GM19452 (cell line): ENCODE results near the gene GFOD2.

Source experiments
- ATAC-seq: cut with Tn5 transposase; IDR thresholded peaks from one replicate; pipeline ENCODE4 v1.9.1; 2021; ENCODE audit not compliant: unreplicated experiment

Gene GFOD2

DNA sequence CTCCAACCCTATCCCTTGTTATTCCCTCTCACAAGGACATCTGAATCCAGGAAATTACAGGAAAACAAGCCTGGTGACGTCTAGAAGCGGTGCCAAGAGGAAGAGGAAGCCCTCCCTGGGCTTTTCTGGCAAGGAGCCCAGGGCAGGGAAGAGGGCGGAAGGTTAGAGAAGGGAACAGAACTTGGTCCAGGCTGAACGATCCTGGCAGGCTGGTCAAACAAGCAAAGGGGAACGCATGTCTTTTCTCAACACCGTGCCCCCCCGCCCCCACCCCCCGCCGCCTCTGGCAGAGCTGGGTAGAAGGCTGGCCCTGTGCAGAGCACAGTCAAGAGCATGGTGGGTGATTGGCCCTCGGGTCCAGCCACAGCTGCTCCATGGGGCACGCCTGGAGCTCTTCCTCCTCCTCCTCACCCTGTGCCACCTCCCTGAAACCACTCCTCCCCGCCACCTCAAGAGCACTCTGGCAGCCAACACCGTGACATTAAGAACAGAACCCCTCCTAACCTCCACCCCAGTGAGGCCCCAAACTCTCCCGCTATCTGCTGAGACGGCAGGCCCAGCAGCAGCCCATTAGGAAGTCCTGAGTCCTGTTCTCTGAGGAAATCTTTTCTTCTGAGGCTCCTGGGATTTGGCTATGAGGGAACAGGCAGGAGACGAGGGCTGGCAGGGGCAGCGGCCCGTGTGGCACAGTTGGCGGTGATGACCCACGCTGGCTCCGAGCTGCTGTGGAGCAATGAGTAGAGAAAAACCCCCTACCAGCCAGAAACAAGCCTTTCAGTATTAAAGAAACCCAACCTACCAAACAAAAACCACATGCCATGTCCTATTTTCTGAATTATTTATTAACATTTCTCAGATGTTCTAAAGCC, 45.2 kb downstream of the GFOD2 start:
- ATAC-seq, result no peak

- ATAC-seq, result no peak
Measured at GRCh38 chr16:67672739-67673662, 46.1 kb downstream of the GFOD2 start.

DNA sequence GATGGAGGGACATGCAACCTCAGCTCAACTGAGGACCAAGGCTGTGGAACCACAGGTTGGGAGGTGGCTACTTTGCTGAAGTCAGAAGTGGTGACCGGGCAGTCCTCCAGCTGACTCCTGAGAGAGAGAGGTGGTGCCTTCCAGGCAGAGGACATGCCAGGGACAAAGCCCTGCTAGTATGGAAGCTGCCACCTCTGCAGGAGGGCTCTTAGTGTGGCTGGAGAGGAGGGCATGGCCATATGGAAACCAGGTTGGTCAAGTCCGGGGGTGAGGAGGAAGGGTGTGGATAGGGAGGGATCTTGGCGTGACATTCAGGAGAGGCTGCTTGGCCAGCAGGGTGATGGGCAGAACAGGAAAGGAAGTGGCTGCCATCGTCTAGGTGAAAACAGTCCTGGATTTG, 46.8 kb downstream of the GFOD2 start:
- ATAC-seq, result no peak

- ATAC-seq, result no peak
Measured at GRCh38 chr16:67669499-67670101, 49.5 kb downstream of the GFOD2 start.

DNA sequence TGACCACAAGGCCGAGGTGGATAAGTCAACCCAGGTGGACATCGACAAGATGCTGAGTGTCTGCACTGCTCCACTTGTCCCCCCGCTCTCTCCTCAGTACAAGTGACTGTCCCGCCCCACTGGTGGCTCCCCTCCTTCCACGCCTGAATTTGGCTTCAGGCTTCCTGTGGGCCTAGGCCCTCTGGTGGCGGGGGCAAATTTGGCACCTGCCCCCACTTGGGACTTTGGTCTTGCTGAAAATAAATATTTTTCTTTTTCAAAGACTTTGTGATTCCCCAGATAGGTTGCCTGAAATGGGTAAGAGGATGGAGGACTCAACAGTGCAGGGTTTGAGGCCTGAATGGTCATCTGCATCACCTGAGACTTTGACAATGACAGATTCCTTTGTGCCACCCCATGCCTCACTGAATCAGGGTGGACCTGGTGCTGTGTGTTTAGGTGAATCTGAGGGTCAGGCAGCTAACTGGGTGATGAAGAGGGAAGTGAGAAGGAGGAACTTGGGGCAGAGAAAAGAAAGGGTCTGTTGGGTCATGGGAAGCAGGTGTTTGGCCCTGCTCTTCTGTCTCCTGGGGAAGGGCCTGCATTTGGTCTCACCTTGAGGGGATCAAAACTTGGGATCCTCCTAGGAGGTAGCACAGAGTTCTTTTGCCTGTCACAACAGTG, 50.5 kb downstream of the GFOD2 start:
- no peak for ATAC-seq

DNA sequence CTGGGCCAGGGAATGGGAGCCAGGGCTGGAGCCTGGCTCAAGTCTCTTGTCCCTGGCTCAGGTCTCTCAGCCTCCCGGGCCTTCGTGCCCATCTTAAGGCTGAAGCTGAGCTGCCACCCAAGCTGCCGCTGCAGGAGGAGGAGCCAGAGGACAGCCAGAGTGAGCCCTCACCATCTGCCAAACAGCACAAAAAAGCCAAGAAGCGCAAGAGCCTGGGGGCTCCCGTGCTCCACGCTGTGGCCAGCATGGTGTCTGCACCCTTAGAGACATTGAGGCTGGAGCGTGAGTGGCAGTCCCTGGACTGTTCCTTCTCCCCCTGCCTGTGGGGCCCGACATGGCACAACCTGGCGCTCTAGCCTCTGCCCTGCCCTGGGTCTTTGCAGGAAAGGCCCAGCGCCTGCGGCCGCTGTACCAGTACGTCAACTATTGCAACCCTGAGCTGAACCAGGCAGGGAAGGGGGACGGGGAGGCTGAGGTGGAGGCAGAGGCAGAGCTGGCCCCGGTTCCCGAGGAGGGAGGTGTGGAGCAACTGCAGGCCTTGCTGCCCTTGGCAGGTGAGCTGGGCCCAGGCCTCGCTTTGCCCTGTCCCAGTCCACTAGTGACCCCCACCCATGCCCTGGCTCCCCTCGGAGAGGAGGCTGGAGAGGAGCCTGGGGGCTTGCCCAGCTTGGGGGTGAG, 51.2 kb downstream of the GFOD2 start:
- peak; percentile 81 for ATAC-seq

DNA sequence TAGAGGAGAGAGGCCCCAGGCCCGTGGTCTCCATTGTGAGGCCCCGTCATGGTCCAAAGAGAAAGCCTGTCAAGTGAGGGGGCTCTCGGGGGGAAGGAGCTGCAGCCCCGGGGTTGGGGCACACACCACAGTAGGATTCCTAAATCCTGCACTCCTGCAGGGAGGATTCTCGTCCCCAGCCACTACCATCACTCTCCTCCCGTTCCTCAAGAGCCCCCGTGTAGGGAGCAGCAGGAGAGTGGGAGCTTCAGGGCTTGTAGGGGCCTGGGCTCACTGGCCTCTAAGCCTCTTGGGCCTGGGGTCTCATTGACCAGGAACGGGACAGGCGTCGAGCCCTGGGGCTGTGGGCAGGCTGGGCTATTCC, 51.7 kb downstream of the GFOD2 start:
- ATAC-seq, result no peak

DNA sequence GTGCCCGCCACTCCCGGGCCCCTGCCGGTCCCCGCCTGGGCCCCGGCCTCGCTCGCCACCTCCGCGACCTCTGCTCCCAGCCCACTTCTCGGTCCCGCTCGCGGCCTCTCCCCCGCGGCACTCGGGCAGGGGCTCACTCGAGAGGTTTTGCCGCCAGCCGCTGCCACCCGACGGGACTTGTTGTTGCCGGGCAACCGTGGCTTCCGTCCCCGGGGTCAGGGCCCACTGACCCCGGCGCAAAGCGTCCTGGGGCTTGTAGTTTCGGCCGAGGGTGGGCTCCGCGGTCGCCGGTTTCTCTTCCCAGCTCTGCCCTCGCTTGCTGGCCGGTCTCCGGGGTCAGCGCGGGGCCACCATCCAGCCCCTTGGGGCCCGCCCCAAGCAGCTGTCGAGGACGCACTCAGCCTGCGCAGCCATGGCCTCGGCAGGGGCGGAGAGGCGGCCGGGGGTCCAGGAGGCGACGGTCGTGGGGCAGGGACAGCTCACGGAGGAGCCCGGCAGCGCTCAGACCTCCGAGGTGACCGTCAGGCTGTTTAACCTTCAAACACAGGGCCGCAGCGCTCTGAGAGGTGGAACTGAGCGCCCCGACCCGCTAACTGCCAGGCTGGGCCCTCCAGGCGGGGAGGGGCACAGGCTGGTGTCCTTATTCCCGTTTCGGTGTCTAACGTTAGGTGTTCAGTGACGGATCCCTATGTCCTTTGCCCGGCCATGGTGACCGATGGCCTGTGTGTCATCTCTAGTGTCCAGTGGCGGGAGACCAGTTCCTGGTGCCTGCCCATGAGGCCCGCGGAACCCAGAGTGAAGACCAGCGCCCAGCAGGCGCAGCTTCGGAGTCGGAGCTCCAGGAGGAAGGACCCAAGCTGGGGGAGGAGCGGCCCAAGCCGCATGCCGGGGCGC, 52.3 kb downstream of the GFOD2 start, which contains the start of the genes C16orf86 and ENKD1:
Gene C16orf86 (plus strand): TSS at position 256 of the 894 bp plus-strand sequence. CDS start 157 bp downstream, at position 413.
Gene ENKD1 (minus strand): TSS at position 192 of the 894 bp plus-strand sequence. CDS start 308 bp downstream, outside the sequence.
- ATAC-seq, result no peak

DNA sequence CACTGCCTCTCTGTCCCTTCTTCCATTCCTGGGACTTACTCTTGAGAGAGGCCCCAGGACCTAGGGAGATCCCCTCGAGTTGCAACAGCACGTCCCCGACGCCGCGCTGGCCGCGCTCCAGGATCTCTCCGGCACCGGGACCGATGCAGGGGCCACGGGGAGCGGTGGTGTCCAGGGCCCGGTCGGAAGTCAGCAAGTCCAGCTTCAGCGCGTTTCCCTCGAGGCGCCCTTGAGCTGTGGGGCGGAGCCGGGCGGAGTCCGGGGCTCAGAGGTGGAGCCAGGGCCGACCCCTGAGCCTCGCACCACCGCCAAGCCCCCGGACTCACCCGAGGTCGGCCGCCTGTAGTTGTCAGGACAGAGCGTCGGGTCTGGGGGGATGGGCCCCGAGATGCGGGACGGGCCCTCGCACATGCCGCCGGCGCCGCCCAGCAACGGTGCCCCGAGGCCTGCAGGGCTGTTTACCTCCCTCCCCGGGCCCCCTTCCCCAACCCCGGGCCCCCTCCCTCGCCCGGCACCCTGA, 53.0 kb downstream of the GFOD2 start:
- ATAC-seq, result no peak

GRCh38 chr16:67665598-67665997, 53.5 kb downstream of the GFOD2 start:
- ATAC-seq, result no peak

DNA sequence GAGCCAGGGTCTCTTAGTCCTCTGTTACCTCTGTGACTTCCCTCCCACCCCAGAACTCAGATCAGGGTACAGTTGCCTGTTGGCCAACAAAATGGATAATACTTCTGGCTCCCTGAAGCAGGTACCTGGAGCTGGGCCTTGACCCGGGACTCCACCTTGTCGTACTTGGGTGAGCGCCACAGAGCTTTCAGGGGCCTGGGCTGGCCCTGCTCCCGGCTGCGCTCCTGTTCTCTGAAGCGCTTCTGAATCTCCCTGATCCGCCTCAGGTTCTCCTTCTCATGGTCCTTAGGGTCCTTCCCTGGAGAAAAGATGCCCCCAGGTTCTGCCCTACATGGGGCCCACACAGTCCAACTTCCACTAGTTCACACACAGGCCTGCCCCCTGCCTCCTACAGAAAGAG, 54.2 kb downstream of the GFOD2 start:
- no peak for ATAC-seq

GRCh38 chr16:67664258-67664657, 54.9 kb downstream of the GFOD2 start:
- no peak for ATAC-seq

DNA sequence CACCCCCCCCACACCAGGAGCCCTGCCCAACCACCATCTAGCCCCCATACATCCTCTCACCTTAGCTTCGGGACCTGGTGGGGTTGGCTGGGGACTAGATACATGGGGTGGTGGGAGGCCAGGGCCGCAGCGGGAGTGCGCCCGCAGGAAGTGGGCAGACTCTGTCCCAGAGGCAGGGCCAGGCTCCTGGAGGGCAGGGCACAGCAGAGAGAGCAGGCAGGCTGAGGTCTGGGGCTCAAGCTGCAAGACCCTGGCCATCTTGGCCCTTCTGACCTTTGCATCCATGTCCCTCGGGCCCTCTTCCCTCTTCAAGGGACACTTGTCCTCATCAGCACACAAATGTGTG, 55.3 kb downstream of the GFOD2 start:
- ATAC-seq, result no peak

DNA sequence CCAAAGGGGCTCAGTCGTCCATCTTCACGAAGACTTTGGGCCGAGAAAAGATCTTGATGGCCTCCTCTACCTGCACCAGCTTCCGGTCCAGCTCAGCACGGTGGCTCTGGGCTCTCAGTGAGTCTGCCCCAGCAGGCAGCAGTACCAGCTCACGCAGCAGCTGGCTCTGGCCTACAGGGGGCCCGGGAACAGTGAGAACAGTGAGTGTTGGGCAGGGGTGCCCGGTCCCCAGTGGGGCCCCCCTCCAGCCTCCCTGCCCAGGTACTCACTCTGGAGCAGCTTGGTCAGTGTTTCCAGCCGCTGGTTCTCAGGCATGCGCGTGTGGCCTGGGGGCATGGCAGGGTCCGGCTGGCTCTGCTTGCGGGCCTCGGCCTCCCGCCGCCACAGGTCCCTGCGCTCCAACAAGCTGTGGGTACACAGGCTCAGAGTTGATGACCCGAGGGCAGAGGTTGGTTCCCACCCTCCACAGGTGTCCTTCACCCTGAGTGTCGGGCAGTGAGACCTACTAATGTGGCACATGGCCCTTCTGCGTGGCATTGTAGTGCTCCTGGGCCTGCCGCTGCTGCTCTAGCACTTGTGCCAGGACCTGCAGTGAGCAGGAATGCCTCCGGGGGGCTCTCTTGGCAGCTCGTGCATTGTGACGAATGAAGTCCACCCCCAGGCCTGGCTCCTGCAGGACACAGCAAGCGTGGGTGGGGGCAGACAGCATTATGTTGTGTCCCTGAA, 55.8 kb downstream of the GFOD2 start:
- no peak for ATAC-seq

GRCh38 chr16:67662653-67663010, 56.5 kb downstream of the GFOD2 start:
- no peak for ATAC-seq

DNA sequence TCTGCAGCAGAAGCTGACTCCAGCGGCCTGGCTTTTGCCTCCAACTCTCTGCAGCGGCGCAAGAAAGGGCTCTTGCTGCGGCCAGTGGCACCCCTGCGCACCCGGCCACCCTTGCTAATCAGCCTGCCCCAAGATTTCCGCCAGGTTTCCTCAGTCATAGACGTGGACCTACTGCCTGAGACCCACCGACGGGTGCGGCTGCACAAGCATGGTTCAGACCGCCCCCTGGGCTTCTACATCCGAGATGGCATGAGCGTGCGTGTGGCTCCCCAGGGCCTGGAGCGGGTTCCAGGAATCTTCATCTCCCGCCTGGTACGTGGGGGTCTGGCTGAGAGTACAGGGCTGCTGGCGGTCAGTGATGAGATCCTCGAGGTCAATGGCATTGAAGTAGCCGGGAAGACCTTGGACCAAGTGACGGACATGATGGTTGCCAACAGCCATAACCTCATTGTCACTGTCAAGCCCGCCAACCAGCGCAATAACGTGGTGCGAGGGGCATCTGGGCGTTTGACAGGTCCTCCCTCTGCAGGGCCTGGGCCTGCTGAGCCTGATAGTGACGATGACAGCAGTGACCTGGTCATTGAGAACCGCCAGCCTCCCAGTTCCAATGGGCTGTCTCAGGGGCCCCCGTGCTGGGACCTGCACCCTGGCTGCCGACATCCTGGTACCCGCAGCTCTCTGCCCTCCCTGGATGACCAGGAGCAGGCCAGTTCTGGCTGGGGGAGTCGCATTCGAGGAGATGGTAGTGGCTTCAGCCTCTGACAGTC, 57.0 kb downstream of the GFOD2 start:
- ATAC-seq, result no peak

DNA sequence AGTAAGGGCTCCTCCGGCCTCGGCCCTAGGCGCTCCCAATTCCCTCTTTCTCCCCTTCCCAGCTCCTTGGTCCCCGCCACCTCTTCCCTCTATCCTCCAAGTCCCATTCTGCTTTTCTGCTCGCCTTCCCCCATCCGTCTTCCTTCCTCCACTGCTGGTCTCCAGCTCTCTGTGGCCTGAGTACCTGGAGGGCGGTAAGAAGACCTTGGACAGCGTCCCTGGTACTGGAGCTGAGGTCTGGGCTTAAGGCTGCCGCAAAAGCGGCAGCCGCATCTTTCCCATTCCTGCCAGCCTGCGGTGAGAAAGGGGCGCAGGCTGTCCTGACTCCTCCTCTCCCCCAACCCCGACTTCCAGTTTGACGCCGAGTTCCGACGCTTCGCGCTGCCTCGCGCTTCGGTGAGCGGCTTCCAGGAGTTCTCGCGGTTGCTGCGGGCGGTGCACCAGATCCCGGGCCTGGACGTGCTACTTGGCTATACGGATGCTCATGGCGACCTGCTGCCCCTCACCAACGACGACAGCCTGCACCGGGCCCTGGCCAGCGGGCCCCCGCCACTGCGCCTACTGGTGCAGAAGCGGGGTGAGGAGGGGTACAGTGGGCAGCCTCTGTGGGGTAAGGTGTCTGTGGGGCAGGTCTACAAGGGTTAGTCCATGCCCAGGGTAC, 57.9 kb downstream of the GFOD2 start:
- no peak for ATAC-seq
